HCT116 (cell line): ENCODE results near the gene CYP24A1. TPM values are rescaled to one million over a fixed set of nuclear protein-coding genes. Genes with fewer than 3 reads are reported as not detected.

Source experiments
- ATAC-seq: fragments of 200-7000 bp; cut with Tn5 transposase; 2 replicates; pipeline ENCODE4 v1.9.1; 2020; ENCODE audit warnings: mild to moderate bottlenecking, moderate library complexity
- BruUV-seq: library from RNA; stranded (reverse); fragments of 400-500 nt; replicated peaks from 2 replicates; lab custom pipeline; 2021; lab: Mats Ljungman, UMichigan
- CTCF ChIA-PET: fragments of 300-600 bp; sonication (Branson Sonifier 250); formaldehyde crosslinking; loops from one replicate; lab custom pipeline; 2021; ENCODE audit warnings: antibody characterized with exemption; lab: Charles Lee
- POLR2A ChIA-PET: fragments of 300-600, 350-600 bp; sonication (Branson Sonifier 250); formaldehyde crosslinking; loops from one replicate; lab custom pipeline; 2021; ENCODE audit warnings: antibody characterized with exemption; lab: Charles Lee
- RAD21 ChIA-PET, 2 experiments: fragments of 300-600 bp; sonication (Branson Sonifier 250); formaldehyde crosslinking; loops; one replicate each; lab custom pipeline; 2023; ENCODE audit warnings: low total read pairs in 2 of 2; ENCODE audit not compliant: uncharacterized antibody in 2 of 2, unreplicated experiment in 2 of 2, low non-redundant PET in 1 of 2; lab: Charles Lee
- DNase-seq: peaks from one replicate; pipeline ENCODE4 v3.0.0-alpha.2; 2010; ENCODE audit warnings: low read depth, low spot score
- H2AFZ ChIP-seq: fragments of 200-600 bp; shearing (Covaris generic), sonication (generic); 2 replicates; pipeline ENCODE4 v1.6.1; 2017; ENCODE audit warnings: low read depth, mixed run types, mixed read lengths, antibody characterized with exemption, low read length; ENCODE audit not compliant: poor library complexity, severe bottlenecking
- H3K27ac ChIP-seq: 2 replicates; pipeline ENCODE4 v1.5.1; 2012; ENCODE audit warnings: low read depth, low read length
- H3K27me3 ChIP-seq: fragments of 200-600 bp; sonication (generic); 2 replicates; pipeline ENCODE4 v1.6.1; 2016; ENCODE audit warnings: mixed run types, low read length, mixed read lengths; ENCODE audit not compliant: insufficient read depth
- H3K36me3 ChIP-seq, 2 experiments: fragments of 200-500 bp in 1 of 2; fragments of 200-600 bp in 1 of 2; sonication (Bioruptor generic) in 1 of 2; sonication (generic) in 1 of 2; 2 replicates each; pipeline versions ENCODE4 v1.5.1 to v1.6.1; 2014 to 2016; ENCODE audit warnings: low read length in 2 of 2, inconsistent platforms in 1 of 2, mixed read lengths in 1 of 2, mixed run types in 1 of 2; ENCODE audit not compliant: insufficient read depth in 2 of 2, control insufficient read depth in 1 of 2
- H3K4me1 ChIP-seq, 2 experiments: fragments of 200-600 bp in 1 of 2; sonication (generic) in 1 of 2; 2 replicates each; pipeline versions ENCODE4 v1.5.1 to v1.6.1; 2012 to 2017; ENCODE audit warnings: low read length in 2 of 2, inconsistent platforms in 1 of 2, mild to moderate bottlenecking in 1 of 2, mixed read lengths in 1 of 2, mixed run types in 1 of 2, moderate library complexity in 1 of 2; ENCODE audit not compliant: insufficient read depth in 2 of 2, control insufficient read depth in 1 of 2
- H3K4me2 ChIP-seq: fragments of 200-600 bp; sonication (generic); 2 replicates; pipeline ENCODE4 v1.6.1; 2017; ENCODE audit warnings: mixed run types, low read length, mixed read lengths
- H3K4me3 ChIP-seq, 2 experiments: fragments of 200-600 bp in 1 of 2; sonication (generic) in 1 of 2; replicated peaks in 1 of 2; 2 replicates each; pipeline ENCODE4 v1.5.1; 2011 to 2016; ENCODE audit warnings: low read length in 2 of 2, control low read depth in 1 of 2, low read depth in 1 of 2, mild to moderate bottlenecking in 1 of 2, mixed read lengths in 1 of 2, mixed run types in 1 of 2
- H3K79me2 ChIP-seq: fragments of 200-600 bp; sonication (generic); 2 replicates; pipeline ENCODE4 v1.6.1; 2017; ENCODE audit warnings: mild to moderate bottlenecking, mixed run types, low read length, moderate library complexity, mixed read lengths; ENCODE audit not compliant: insufficient read depth
- H3K9ac ChIP-seq: fragments of 200-600 bp; sonication (generic); 2 replicates; pipeline ENCODE4 v1.6.1; 2016; ENCODE audit warnings: low read length, mixed read lengths
- H3K9me2 ChIP-seq: fragments of 200-600 bp; sonication (generic), shearing (Covaris generic); 2 replicates; pipeline ENCODE4 v1.6.1; 2017; ENCODE audit warnings: mixed run types, mild to moderate bottlenecking, moderate library complexity; ENCODE audit not compliant: insufficient read depth
- H3K9me3 ChIP-seq, 2 experiments: fragments of 200-500 bp in 1 of 2; fragments of 200-600 bp in 1 of 2; sonication (Bioruptor generic) in 1 of 2; sonication (generic) in 1 of 2; 2 replicates each; pipeline ENCODE4 v1.6.1; 2014 to 2017; ENCODE audit warnings: low read length in 2 of 2, mixed read lengths in 2 of 2, inconsistent platforms in 1 of 2, low read depth in 1 of 2, mild to moderate bottlenecking in 1 of 2, mixed run types in 1 of 2, moderate library complexity in 1 of 2; ENCODE audit not compliant: control insufficient read depth in 1 of 2, insufficient read depth in 1 of 2
- H4K20me1 ChIP-seq: fragments of 200-600 bp; sonication (generic), shearing (Covaris generic); 2 replicates; pipeline ENCODE4 v1.6.1; 2017; ENCODE audit warnings: mixed run types, mild to moderate bottlenecking, moderate library complexity; ENCODE audit not compliant: insufficient read depth
- ELF1 ChIP-seq: IDR thresholded peaks from 2 replicates; pipeline ENCODE4 v1.6.1; 2012; ENCODE audit warnings: low read depth, borderline replicate concordance
- FOSL1 ChIP-seq: IDR thresholded peaks from 2 replicates; pipeline ENCODE4 v1.6.1; 2012; ENCODE audit warnings: low read depth
- POLR2A ChIP-seq: IDR thresholded peaks from 2 replicates; pipeline ENCODE4 v1.7.0; 2011; ENCODE audit warnings: borderline replicate concordance; ENCODE audit not compliant: insufficient read depth, insufficient read length; ENCODE audit errors: extremely low read depth
- SIN3A ChIP-seq: IDR thresholded peaks from 2 replicates; pipeline ENCODE4 v1.6.1; 2012; ENCODE audit warnings: low read depth
- YY1 ChIP-seq: IDR thresholded peaks from 2 replicates; pipeline ENCODE4 v1.6.1; 2011; ENCODE audit warnings: low read length, low read depth, moderate library complexity, mild to moderate bottlenecking; ENCODE audit not compliant: insufficient replicate concordance; ENCODE audit errors: extremely low read depth
- intact Hi-C: fragments of 100-400 bp; cut with micrococcal nuclease; formaldehyde crosslinking; loops from 2 replicates; pipeline ENCODE4 v1.10.0; 2022
- total RNA-seq: library from RNA; stranded (reverse); gene quantifications from one replicate; pipeline ENCODE4 v1.2.1, GENCODE V29; 2021; ENCODE audit not compliant: unreplicated experiment
- TF ChIP-seq, protein P1 (sequence below): IDR thresholded peaks from 2 replicates; pipeline ENCODE4 v1.6.1; 2012; ENCODE audit warnings: low read depth
- TF ChIP-seq, protein P2 (sequence below), 3 experiments: fragments of 200-600 bp in 1 of 3; sonication (generic) in 1 of 3; IDR thresholded peaks in 2 of 3; conservative IDR thresholded peaks in 1 of 3; 2 replicates each; pipeline ENCODE4 v1.5.1; 2012 to 2017; ENCODE audit warnings: low read depth in 2 of 3, low read length in 2 of 3, antibody characterized with exemption in 1 of 3, borderline replicate concordance in 1 of 3, control low read depth in 1 of 3, mild to moderate bottlenecking in 1 of 3, mixed read lengths in 1 of 3, mixed run types in 1 of 3, moderate library complexity in 1 of 3; ENCODE audit not compliant: insufficient read depth in 1 of 3
- TF ChIP-seq, protein P3 (sequence below): IDR thresholded peaks from 2 replicates; pipeline ENCODE4 v1.6.1; 2011; ENCODE audit warnings: mild to moderate bottlenecking, low read length, moderate library complexity; ENCODE audit not compliant: insufficient replicate concordance; ENCODE audit errors: extremely low read depth

CYP24A1 gene
- total RNA-seq, 1 experiment from 2014 or later, result 267 TPM

DNA sequence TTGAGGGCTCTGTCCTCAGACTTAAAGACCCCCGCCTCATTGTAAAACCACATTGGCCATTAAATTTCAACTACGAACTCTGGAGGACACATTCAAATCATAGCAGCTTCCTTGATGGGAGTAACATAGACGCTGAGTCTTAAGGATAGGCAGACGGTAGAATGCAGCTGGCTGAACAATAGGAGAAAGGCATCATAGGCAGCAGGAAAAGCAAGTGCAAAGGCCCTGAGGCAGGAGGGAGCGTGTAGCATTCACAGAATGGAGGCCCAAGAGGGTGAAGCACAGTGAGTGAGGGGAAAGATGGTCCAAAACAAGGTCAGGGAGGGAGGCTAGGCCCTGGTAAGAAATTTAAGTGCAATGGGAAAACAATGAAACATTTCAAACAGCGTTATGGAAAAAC is 25.5 kb upstream of the CYP24A1 start:
- Histone ChIP-seq H4K20me1 (no peaks in the 10 kb centered on the region), H3K4me2 (no peak overlapping the region), H3K79me2 (no peaks in the 10 kb centered on the region), H3K4me3 (no peak overlapping the region), H3K9ac (no peak overlapping the region), H3K9me3 (no peaks in the 10 kb centered on the region), H3K27ac (no peak overlapping the region; the same call in 1 of the 2 replicates), H3K4me1 (peaks cover 42 to 56% of the 10 kb centered on the region in 2 experiments), H2AFZ (peak overlapping the region; percentile 85), H3K9me2 (no peaks in the 10 kb centered on the region), H3K36me3 (no peaks in the 10 kb centered on the region), H3K27me3 (no peaks in the 10 kb centered on the region)
- no TSS peak for BruUV-seq
- ChIA-PET POLR2A (interaction anchor here (1.0 to 1.1 kb wide), 2 partner anchors 95 to 103 kb away, joined by 3 to 4 read pairs; no protein-coding TSS in a partner anchor), CTCF (interaction anchor here (1.0 to 6.3 kb wide), 13 partner anchors 9 to 448 kb away, joined by 3 to 162 read pairs (median 4); partner anchors contain the start of gene BCAS1), RAD21 (interaction anchor here (1.1 to 4.1 kb wide), 4 partner anchors 72 to 103 kb away, joined by 3 to 17 read pairs (median 9); no protein-coding TSS in a partner anchor)
- TF ChIP-seq, protein P1, sequence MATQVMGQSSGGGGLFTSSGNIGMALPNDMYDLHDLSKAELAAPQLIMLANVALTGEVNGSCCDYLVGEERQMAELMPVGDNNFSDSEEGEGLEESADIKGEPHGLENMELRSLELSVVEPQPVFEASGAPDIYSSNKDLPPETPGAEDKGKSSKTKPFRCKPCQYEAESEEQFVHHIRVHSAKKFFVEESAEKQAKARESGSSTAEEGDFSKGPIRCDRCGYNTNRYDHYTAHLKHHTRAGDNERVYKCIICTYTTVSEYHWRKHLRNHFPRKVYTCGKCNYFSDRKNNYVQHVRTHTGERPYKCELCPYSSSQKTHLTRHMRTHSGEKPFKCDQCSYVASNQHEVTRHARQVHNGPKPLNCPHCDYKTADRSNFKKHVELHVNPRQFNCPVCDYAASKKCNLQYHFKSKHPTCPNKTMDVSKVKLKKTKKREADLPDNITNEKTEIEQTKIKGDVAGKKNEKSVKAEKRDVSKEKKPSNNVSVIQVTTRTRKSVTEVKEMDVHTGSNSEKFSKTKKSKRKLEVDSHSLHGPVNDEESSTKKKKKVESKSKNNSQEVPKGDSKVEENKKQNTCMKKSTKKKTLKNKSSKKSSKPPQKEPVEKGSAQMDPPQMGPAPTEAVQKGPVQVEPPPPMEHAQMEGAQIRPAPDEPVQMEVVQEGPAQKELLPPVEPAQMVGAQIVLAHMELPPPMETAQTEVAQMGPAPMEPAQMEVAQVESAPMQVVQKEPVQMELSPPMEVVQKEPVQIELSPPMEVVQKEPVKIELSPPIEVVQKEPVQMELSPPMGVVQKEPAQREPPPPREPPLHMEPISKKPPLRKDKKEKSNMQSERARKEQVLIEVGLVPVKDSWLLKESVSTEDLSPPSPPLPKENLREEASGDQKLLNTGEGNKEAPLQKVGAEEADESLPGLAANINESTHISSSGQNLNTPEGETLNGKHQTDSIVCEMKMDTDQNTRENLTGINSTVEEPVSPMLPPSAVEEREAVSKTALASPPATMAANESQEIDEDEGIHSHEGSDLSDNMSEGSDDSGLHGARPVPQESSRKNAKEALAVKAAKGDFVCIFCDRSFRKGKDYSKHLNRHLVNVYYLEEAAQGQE, result no peak
- no peak for TF ChIP-seq FOSL1
- no peak for TF ChIP-seq YY1
- no peak for TF ChIP-seq ELF1
- TF ChIP-seq POLR2A, result no peak
- TF ChIP-seq, protein P2, sequence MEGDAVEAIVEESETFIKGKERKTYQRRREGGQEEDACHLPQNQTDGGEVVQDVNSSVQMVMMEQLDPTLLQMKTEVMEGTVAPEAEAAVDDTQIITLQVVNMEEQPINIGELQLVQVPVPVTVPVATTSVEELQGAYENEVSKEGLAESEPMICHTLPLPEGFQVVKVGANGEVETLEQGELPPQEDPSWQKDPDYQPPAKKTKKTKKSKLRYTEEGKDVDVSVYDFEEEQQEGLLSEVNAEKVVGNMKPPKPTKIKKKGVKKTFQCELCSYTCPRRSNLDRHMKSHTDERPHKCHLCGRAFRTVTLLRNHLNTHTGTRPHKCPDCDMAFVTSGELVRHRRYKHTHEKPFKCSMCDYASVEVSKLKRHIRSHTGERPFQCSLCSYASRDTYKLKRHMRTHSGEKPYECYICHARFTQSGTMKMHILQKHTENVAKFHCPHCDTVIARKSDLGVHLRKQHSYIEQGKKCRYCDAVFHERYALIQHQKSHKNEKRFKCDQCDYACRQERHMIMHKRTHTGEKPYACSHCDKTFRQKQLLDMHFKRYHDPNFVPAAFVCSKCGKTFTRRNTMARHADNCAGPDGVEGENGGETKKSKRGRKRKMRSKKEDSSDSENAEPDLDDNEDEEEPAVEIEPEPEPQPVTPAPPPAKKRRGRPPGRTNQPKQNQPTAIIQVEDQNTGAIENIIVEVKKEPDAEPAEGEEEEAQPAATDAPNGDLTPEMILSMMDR (IDR thresholded peaks at IDR 0.05 in 2 of 3, conservative IDR thresholded peaks at IDR 0.05 in 1 of 3; ENCODE audit: borderline replicate concordance in 1 of 3, insufficient read depth in 1 of 3, low read depth in 2 of 3, low read length in 2 of 3), result no peak
- TF ChIP-seq, protein P3, sequence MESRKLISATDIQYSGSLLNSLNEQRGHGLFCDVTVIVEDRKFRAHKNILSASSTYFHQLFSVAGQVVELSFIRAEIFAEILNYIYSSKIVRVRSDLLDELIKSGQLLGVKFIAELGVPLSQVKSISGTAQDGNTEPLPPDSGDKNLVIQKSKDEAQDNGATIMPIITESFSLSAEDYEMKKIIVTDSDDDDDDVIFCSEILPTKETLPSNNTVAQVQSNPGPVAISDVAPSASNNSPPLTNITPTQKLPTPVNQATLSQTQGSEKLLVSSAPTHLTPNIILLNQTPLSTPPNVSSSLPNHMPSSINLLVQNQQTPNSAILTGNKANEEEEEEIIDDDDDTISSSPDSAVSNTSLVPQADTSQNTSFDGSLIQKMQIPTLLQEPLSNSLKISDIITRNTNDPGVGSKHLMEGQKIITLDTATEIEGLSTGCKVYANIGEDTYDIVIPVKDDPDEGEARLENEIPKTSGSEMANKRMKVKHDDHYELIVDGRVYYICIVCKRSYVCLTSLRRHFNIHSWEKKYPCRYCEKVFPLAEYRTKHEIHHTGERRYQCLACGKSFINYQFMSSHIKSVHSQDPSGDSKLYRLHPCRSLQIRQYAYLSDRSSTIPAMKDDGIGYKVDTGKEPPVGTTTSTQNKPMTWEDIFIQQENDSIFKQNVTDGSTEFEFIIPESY, result no peak
- TF ChIP-seq SIN3A, result no peak
- ATAC-seq, result no peak
- intact Hi-C loops, result loop anchor here (1.0 to 5.0 kb wide), 3 partner anchors 103 to 622 kb away; no protein-coding TSS in a partner anchor
- no peak for DNase-seq
